Measurements from ENCODE around the gene MRM3. TPM values are rescaled to one million over a fixed set of nuclear protein-coding genes. Genes with fewer than 3 reads are reported as not detected.
"Not testable (repeated sequence)": the region's sequence is repeated elsewhere in the genome, so short reads cannot be mapped to it uniquely, and the experiment has no call there.

The MRM3 gene
- total RNA-seq, 2 donors from 2014 or later = 14.0 to 18.7 TPM

- H3K9me3 Mint-ChIP-seq = no peaks in the 10 kb centered on the region
- H3K4me3 Mint-ChIP-seq = no peak overlapping the region
- no peak for DNase-seq
- peaks cover 55% of the 10 kb centered on the region for H3K36me3 Mint-ChIP-seq (ENCODE audit: low read depth)
- Histone ChIP-seq H3K9me3 (ENCODE audit: control insufficient read depth, low read length) (no peaks in the 10 kb centered on the region), H3K27ac (ENCODE audit: low read depth, low read length) (no peak overlapping the region), H3K9ac (ENCODE audit: extremely low read depth, low read length, poor library complexity, severe bottlenecking) (no peak overlapping the region), H3K4me1 (ENCODE audit: control insufficient read depth, insufficient read depth, low read length) (no peaks in the 10 kb centered on the region), H3K4me3 (ENCODE audit: low read length) (no peak overlapping the region), H3K27me3 (ENCODE audit: control insufficient read depth, insufficient read depth, low read length, poor library complexity, severe bottlenecking) (no peaks in the 10 kb centered on the region), H3K36me3 (ENCODE audit: control insufficient read depth, insufficient read depth, low read length) (peaks cover 64% of the 10 kb centered on the region)
- H3K27me3 Mint-ChIP-seq (ENCODE audit: insufficient read depth) = no peaks in the 10 kb centered on the region
- H3K27ac Mint-ChIP-seq = no peak overlapping the region
- H3K4me1 Mint-ChIP-seq = peaks cover 9% of the 10 kb centered on the region
- WGBS, 2 experiments (ENCODE audit: insufficient coverage in 1 of 2, insufficient read length in 1 of 2) = 94 to 95% methylated on average over 11 of the region's 11 CpGs
- no peak for TF ChIP-seq CTCF (conservative IDR thresholded peaks at IDR 0.05)
Observed at GRCh38 chr17:778096-778495, 4.1 kb upstream of the MRM3 start.

DNA sequence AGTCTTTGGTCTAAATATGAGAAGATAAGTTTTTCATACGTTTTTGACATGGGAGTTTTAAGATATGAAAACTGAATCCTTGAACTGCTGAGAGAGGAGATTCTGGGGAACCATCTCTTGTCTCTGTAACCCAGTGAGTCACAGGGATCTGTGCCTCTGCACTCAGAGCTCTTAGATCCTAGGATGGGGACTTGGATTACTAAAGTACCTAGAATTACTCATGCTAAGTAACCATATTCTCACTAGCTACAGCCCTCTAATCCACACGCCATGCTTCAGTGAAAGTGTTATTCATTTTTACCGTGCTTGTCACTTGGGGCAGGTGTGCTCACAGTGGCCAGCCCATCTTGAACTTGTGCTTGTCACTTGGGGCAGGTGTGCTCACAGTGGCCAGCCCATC is 2.0 kb downstream of the MRM3 start:
- TF ChIP-seq CTCF (conservative IDR thresholded peaks at IDR 0.05) = no peak
- 89 to 92% methylated on average over 3 of the region's 3 CpGs for WGBS, 2 experiments (ENCODE audit: insufficient coverage in 1 of 2, insufficient read length in 1 of 2)
- Histone ChIP-seq H3K27ac (ENCODE audit: low read depth, low read length) (no peak overlapping the region), H3K4me1 (ENCODE audit: control insufficient read depth, insufficient read depth, low read length) (peaks cover 2% of the 10 kb centered on the region), H3K27me3 (ENCODE audit: control insufficient read depth, insufficient read depth, low read length, poor library complexity, severe bottlenecking) (no peaks in the 10 kb centered on the region), H3K9ac (ENCODE audit: extremely low read depth, low read length, poor library complexity, severe bottlenecking) (no peak overlapping the region), H3K36me3 (ENCODE audit: control insufficient read depth, insufficient read depth, low read length) (peaks cover 44% of the 10 kb centered on the region), H3K4me3 (ENCODE audit: low read length) (peak overlapping the region; percentile 92), H3K9me3 (ENCODE audit: control insufficient read depth, low read length) (no peaks in the 10 kb centered on the region)
- Mint-ChIP-seq H3K27ac (no peak overlapping the region), H3K4me1 (peaks cover 10% of the 10 kb centered on the region), H3K9me3 (no peaks in the 10 kb centered on the region), H3K36me3 (ENCODE audit: low read depth) (peaks cover 27% of the 10 kb centered on the region), H3K27me3 (ENCODE audit: insufficient read depth) (no peaks in the 10 kb centered on the region), H3K4me3 (no peak overlapping the region)
- no peak for DNase-seq

- H3K36me3 ChIP-seq (ENCODE audit: control insufficient read depth, insufficient read depth, low read length) = peaks cover 44% of the 10 kb centered on the region
- H3K27me3 Mint-ChIP-seq (ENCODE audit: insufficient read depth); H3K4me3 ChIP-seq (ENCODE audit: low read length); H3K4me3 Mint-ChIP-seq; DNase-seq; H3K9me3 Mint-ChIP-seq; H3K4me1 ChIP-seq (ENCODE audit: control insufficient read depth, insufficient read depth, low read length); H3K9ac ChIP-seq (ENCODE audit: extremely low read depth, low read length, poor library complexity, severe bottlenecking); H3K27me3 ChIP-seq (ENCODE audit: control insufficient read depth, insufficient read depth, low read length, poor library complexity, severe bottlenecking); H3K9me3 ChIP-seq (ENCODE audit: control insufficient read depth, low read length); H3K27ac ChIP-seq (ENCODE audit: low read depth, low read length); H3K27ac Mint-ChIP-seq: not testable (repeated sequence)
- H3K4me1 Mint-ChIP-seq = peaks cover 14% of the 10 kb centered on the region
- peaks cover 38% of the 10 kb centered on the region for H3K36me3 Mint-ChIP-seq (ENCODE audit: low read depth)
- WGBS, 2 experiments (ENCODE audit: insufficient coverage in 1 of 2, insufficient read length in 1 of 2) = 76 to 91% methylated on average over 4 to 7 of the region's 7 CpGs
Observed at GRCh38 chr17:785901-786300, 3.7 kb downstream of the MRM3 start.

GRCh38 chr17:787641-788221 is 5.6 kb downstream of the MRM3 start:
- Mint-ChIP-seq H3K4me3 (no peak overlapping the region), H3K9me3 (no peaks in the 10 kb centered on the region), H3K4me1 (peaks cover 9% of the 10 kb centered on the region), H3K27ac (no peak overlapping the region), H3K36me3 (ENCODE audit: low read depth) (peaks cover 57% of the 10 kb centered on the region), H3K27me3 (ENCODE audit: insufficient read depth) (no peaks in the 10 kb centered on the region)
- Histone ChIP-seq H3K9me3 (ENCODE audit: control insufficient read depth, low read length) (no peaks in the 10 kb centered on the region), H3K36me3 (ENCODE audit: control insufficient read depth, insufficient read depth, low read length) (peaks cover 62% of the 10 kb centered on the region), H3K4me1 (ENCODE audit: control insufficient read depth, insufficient read depth, low read length) (peaks cover 2% of the 10 kb centered on the region), H3K9ac (ENCODE audit: extremely low read depth, low read length, poor library complexity, severe bottlenecking) (no peak overlapping the region), H3K4me3 (ENCODE audit: low read length) (no peak overlapping the region), H3K27ac (ENCODE audit: low read depth, low read length) (no peak overlapping the region), H3K27me3 (ENCODE audit: control insufficient read depth, insufficient read depth, low read length, poor library complexity, severe bottlenecking) (no peaks in the 10 kb centered on the region)
- TF ChIP-seq CTCF (conservative IDR thresholded peaks at IDR 0.05) = no peak
- 95 to 96% methylated on average over 10 to 12 of the region's 12 CpGs for WGBS, 2 experiments (ENCODE audit: insufficient coverage in 1 of 2, insufficient read length in 1 of 2)
- DNase-seq = no peak
